ENCODE results near the gene SEPTIN3.

Gene SEPTIN3

GRCh38 chr22:41969110-41969646 is at the start of gene SEPTIN3:
SEPTIN3 (plus strand) TSS chr22:41969443; CDS start chr22:41971493, 2,050 bp downstream.
- DNase-seq: no peak

- DNase-seq: no peak
Measured at GRCh38 chr22:41920271-41920976, 48.8 kb upstream of the SEPTIN3 start.

- no peak for DNase-seq
Measured at GRCh38 chr22:41922328-41922727, 46.9 kb upstream of the SEPTIN3 start.

- DNase-seq: no peak
Measured at GRCh38 chr22:41922940-41923594, 46.2 kb upstream of the SEPTIN3 start.

- DNase-seq: no peak
Measured at GRCh38 chr22:41923595-41924276, 45.5 kb upstream of the SEPTIN3 start.

GRCh38 chr22:41925783-41926460 is 43.3 kb upstream of the SEPTIN3 start:
- DNase-seq: peak; percentile 65

- DNase-seq: no peak
Measured at GRCh38 chr22:41927813-41928212, 41.4 kb upstream of the SEPTIN3 start.

- DNase-seq: no peak
Measured at GRCh38 chr22:41928593-41929417, 40.4 kb upstream of the SEPTIN3 start.

- DNase-seq: no peak
Measured at GRCh38 chr22:41929418-41929810, 39.8 kb upstream of the SEPTIN3 start.

GRCh38 chr22:41931701-41932269 is 37.5 kb upstream of the SEPTIN3 start:
- no peak for DNase-seq

- no peak for DNase-seq
Measured at GRCh38 chr22:41932353-41932752, 36.9 kb upstream of the SEPTIN3 start.

GRCh38 chr22:41933411-41934177 is 35.6 kb upstream of the SEPTIN3 start:
- DNase-seq: no peak

GRCh38 chr22:41934284-41935014 is 34.8 kb upstream of the SEPTIN3 start:
- no peak for DNase-seq

- DNase-seq: no peak
Measured at GRCh38 chr22:41935015-41935351, 34.3 kb upstream of the SEPTIN3 start.

GRCh38 chr22:41935509-41935908 is 33.7 kb upstream of the SEPTIN3 start:
- DNase-seq: no peak

GRCh38 chr22:41936894-41937169 is 32.4 kb upstream of the SEPTIN3 start:
- DNase-seq: no peak

GRCh38 chr22:41939981-41940831 is 29.0 kb upstream of the SEPTIN3 start:
- peak; percentile 87 for DNase-seq

GRCh38 chr22:41940832-41941765 is 28.1 kb upstream of the SEPTIN3 start:
- DNase-seq: peak; percentile 81
